Stimulated activated CD4-positive, alpha-beta T cell treated with anti-CD3 and anti-CD28 coated beads, Interleukin-12 subunit alpha, Interleukin-12 subunit beta, amount 100 ng/mL, for 4 hours (primary cell): Measurements from ENCODE around the gene GOLGA5.
"Not testable (repeated sequence)": the region's sequence is repeated elsewhere in the genome, so short reads cannot be mapped to it uniquely, and the experiment has no call there.

Experiments
- DNase-seq: peaks from one replicate; pipeline ENCODE4 v3.0.0-alpha.2; 2020

Gene GOLGA5

DNA sequence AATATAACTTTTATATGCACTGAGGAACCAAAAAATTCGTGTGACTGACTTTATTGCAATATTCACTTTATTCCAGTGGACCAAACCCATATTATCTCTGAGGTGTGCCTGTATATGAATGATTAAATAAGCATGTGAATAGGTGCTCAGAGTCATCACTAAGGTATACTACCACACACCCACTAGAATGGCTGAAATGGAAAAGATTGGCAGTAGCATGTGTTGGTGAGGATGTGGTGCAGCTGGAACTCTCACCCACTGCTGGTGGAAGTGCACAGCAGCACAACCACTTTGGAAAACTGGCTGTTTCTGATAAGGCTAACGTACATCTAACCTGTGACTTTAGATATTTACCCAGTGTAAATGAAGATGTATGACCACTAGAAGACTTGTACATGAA is 36.8 kb downstream of the GOLGA5 start:
- no peak for DNase-seq

- no peak for DNase-seq
Observed at GRCh38 chr14:92832137-92832700, 38.1 kb downstream of the GOLGA5 start.

DNA sequence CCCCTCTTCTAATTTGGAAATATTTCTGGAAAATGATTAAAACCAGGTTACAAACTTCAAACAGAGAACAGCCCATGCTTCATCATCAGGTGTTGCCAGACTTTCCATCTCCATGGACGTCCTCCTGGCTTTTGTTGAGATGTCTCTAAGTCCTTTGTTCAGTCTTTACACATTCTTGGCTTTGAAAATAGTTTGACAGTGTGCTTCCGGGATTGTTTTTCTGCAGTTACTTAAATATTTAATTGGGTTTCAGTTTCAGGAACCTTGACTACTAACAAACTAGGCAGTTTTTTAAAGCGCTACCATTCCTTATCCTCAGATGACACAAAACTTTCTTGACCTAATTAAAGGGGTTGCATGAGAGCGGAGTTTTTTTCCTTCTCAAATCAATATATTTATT is 47.8 kb downstream of the GOLGA5 start:
- no peak for DNase-seq

- DNase-seq: no peak
Observed at GRCh38 chr14:92844204-92844603, 50.1 kb downstream of the GOLGA5 start.

GRCh38 chr14:92846162-92846897 is 52.2 kb downstream of the GOLGA5 start:
- no peak for DNase-seq

GRCh38 chr14:92847278-92847677 is 53.2 kb downstream of the GOLGA5 start:
- DNase-seq: no peak

DNA sequence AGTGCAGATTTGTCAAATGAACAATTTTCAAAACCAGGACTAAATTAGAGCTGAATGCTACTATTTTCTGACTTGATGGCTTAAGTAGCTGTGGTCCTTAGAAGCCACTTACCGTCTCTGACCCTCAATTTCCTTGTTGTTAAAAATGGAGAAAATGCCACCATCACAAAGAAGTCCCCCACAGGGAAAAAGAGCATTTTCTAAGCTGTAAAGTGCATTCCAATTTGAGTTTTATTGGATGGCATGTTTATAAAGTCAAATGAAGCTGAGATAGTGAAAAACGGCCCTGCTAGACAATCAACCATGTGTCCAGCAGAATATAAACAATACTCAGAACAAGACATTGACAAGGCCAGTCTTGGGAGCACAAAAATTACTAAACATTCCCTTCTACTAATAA is 53.6 kb downstream of the GOLGA5 start:
- DNase-seq: no peak

- DNase-seq: no peak
Observed at GRCh38 chr14:92848887-92849286, 54.8 kb downstream of the GOLGA5 start.

DNA sequence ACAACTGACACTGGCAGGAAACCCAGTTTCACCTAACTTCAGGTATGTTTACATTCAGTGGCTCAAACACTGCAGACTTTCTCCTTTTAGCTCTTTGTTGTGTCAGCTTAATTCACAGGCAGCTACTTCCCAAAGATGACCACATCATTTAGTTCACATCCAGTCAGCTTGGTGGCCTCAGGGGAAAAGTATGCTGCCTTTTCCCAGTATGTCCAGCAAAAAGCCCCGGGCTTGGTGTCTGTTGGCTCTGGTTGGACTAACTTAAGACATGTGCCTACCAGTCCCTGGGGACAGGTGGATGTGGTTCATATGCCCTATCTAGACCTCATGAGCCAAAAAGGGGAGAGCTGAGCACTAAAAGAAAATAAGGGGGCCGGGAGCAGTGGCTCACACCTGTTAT is 56.4 kb downstream of the GOLGA5 start:
- no peak for DNase-seq

DNA sequence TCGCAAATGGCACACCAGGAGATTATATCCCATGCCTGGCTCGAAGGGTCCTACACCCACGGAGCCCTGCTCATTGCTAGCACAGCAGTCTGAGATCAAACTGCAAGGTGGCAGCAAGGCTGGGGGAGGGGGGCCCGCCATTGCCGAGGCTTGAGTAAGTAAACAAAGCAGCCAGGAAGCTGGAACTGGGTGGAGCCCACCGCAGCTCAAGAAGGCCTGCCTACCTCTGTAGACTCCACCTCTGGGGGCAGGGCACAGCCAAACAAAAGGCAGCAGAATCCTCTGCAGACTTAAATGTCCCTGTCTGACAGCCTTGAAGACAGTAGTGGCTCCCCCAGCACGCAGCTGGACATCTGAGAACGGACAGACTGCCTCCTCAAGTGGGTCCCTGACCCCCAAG is 59.0 kb downstream of the GOLGA5 start:
- DNase-seq: not testable (repeated sequence)

GRCh38 chr14:92860049-92860840 is 66.1 kb downstream of the GOLGA5 start:
- DNase-seq: no peak

DNA sequence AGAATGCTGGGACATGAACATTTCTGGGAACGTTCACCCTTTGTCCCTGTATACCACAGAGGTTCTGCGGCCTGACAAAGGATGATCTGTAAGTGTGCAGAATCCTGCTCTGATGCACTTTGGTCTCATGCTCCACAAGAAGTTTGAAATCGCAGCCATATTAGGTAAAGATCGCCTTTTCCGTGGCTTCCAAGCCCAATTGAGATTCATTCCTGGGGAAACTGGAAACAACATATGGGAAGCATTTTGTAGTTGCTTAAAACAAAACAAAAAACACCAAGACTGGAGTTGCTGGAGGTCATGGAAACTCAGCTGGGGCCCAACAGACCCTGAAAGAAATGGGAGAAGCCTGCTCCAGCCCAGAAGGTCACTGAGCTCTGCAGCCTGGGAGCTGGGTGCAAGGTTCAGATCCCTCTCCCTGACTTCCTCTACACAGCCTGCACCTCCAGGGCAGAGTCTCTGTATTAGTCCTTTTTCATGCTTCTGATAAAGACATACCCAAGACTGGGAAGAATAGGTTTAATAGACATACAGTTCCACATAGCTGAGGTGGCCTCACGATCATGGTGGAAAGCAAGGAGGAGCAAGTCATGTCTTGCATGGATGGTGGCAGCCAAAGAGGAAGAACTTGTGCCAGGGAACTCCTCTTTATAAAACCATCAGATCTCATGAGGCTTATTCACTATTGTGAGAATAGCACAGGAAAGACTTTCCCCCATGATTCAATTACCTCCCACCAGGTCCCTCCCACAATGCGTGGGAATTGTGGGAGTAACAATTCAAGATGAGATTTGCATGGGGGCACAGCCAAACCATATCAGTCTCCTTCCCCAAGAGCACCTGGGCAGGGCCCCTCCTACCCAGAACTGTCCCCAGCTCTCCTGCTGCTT is 68.0 kb downstream of the GOLGA5 start:
- no peak for DNase-seq

DNA sequence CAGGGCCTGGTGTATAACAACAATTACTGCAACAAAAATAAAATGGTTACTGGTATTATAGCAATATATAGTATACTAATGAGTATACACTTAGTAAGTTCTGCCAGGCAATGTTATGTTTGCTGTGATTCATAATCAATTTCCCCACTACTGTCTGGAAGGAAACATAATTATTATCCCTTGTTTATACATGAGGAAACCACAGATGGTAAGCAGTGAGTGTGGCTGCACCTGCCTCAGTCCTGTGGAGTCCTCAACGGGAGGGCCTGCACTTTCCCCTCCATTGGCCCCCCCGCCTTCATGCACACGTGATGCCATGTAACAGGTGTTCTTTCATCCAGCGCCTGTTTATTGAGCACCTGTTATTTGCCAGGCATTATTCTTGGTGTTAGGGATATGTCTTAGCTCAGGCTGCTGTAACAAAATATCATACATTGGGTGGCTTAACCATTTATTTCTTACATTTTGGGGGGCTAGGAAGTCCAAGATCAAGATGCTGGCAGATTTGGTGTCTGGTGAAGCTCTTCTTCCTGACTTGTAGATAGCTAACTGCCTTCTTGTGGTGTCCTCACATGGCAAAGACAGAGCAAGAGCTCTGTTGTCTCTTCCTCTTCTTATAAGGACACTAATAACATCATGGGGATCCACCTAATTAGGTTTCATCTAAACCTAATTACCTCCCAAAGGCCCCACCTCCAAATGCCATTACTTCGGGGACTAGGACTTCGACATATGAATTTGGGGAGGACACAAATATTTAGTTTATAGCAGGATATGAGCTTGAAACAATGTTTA is 69.4 kb downstream of the GOLGA5 start:
- DNase-seq: no peak

GRCh38 chr14:92865674-92866073 is 71.6 kb downstream of the GOLGA5 start:
- no peak for DNase-seq

DNA sequence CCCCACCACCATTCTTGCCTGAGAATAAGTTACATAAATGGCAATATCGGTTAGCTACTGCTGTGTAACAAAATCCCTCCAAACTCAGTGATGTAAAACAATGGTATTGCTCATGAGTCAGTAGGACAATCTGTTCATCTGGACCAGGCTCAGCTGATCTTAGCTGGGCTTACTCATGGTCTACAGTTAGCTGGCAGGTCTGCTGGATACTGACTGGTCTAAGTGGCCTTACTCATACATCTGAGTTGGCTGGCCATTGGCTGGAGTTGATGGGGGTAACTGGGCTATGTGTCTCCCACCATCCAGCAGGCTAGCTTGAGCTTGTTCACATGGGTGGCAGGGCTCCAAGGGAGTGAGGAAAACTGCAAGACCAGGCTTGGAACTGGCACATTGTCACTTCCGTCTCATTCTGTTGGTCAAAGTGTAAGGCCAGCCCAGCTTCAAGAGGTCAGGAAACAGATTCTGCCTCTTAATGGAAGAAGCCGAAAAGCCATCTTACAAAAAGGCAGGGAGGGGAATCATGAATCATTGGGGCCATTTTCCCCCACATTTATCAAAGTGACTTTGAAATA is 72.2 kb downstream of the GOLGA5 start:
- DNase-seq: no peak

DNA sequence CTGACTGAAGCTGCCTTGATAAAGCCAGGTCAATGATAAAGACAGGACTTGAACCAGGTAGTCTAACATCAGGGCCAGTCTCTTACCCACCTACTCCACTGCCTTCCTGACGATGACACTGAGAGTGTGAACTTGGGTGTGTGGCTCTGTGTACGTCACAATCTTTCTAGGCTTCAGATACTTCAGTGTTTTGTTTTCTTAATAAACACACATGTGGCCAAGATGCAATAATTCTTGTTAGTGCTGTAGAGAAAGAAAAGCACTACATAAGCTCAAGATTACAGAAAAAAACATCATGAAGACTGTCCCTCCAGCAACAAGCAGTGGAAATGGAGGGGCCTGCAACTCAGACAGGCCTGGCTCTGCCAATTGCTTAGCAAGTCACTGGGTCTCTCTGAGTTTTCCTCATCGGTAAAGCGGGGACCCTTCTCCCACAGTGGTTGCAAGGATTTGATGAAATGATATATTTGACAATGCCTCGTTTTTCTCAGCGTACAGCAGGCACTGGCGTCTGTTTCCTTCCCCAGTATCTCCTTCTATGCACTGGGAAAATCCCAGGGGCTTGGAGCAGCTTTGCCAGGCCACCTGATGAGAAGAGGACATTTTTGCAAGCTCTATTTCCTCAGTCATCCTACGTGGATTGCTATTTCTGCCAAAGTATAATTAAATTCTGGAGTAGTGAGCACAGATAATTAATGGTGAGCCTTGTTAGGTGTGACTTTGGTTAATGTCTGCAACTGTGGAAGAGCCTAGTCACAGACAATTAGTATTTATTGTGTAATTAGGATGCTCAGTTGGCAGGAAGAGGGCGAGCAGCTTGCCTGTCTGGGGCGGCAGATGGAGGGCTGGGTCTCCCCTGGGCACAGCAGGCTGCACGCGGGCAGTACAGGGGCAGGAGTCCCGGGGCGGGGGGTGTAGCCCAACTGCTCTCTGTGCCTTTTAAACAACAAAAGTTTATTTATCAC is 73.1 kb downstream of the GOLGA5 start:
- DNase-seq: no peak

DNA sequence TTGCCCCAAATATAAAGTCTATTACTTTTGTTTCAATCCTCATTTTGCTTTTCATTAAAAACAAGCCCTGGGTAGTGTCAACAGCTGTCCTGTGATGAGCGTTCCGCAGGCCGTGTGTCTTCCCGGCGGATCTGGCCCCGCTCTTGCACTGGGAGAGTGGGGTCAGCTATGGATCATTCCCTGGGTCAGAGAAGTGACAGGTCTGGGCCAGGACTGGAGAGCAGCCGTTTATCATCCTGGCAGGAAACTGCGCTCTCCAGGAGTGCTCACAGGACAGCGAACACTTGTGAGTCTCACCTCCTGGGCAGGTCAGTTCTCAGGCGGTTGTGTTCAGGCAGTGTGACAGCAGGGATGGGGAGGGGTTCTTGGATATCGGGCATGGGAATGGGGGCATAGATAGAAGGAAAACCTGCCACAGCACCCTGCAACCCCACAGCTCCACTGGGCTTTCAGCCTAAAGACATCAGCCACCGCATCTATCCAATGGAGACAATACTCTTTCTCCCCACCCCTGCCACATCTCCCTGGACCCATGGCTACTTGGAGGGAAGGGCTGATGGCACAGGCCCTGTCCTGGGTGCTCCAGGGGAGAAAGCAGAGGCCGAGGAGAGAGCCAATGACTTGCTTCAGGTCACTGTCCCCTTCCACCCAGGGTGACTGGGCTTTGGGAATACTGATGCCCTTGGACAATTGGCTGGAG is 81.0 kb downstream of the GOLGA5 start:
- DNase-seq: no peak

DNA sequence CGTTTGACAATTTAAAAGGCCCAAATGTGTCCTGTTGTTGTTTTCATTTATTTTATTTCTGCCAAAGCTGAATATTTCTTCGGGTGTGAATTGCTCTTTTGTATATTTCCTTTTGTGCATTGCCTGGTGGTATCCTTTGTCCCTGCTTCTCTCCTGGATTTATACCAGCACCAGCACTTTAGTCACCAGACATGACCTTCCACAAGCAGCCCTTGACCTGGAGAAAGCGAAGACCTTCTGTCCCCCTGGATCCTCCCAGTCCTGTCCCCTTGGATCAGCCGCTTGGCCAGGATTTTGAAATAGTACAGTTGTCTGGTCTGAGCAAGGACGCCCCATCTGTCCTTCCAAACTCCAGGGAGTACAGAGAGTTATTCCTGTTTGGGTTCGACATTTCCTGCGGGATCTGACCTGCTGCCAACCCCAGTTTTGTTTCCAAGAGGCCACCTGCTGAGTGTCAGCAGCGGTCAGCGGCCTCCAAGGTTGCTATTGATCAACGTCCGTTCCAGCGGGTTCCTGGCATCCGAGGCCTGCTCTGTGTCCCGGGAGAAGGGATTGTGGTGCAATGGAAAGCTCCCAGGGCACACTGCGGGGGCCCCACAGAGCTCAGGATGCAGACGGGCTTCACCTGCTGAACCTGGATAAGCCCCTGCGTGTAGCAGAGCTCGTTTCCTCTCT is 83.8 kb downstream of the GOLGA5 start:
- DNase-seq: no peak

DNA sequence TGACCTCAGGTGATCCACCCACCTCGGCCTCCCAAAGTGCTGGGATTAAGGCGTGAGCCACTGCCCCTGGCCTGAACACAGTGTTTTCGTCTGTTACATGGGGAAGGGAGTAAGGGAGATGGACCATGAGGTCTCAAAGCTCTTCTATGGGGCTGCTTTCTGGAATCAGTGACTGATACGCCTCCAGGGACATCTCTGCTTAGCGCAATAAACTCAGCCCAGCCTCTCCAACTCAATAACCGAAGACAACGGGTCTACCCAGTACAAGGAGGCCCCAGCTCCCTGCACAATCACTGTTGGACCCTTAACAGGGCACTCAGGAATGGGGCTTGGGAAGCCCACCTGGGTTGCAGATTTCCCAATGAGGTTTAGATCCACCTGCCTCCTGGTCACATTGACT is 86.2 kb downstream of the GOLGA5 start:
- DNase-seq: no peak
